K562 (cell line): ENCODE measurements around the gene SHE. TPM values are rescaled to one million over a fixed set of nuclear protein-coding genes. Genes with fewer than 3 reads are reported as not detected.

ENCODE experiments used
- DACH1 ChIP-seq: fragments of 450-650 bp; IDR thresholded peaks from 2 replicates; pipeline ENCODE4 v1.6.1; 2018; ENCODE audit not compliant: partially characterized antibody
- EWSR1 ChIP-seq: fragments of 450-650 bp; IDR thresholded peaks from 2 replicates; pipeline ENCODE4 v1.6.1; 2018; ENCODE audit warnings: borderline replicate concordance, mild to moderate bottlenecking, low read depth, moderate library complexity; ENCODE audit not compliant: partially characterized antibody
- HDAC2 ChIP-seq: fragments of 450-650 bp; IDR thresholded peaks from 2 replicates; pipeline ENCODE4 v1.6.1; 2016; ENCODE audit warnings: mild to moderate bottlenecking
- MAFK ChIP-seq: IDR thresholded peaks from 2 replicates; pipeline ENCODE4 v1.6.1; 2011; ENCODE audit warnings: low read length, improper control_type of control experiment
- MYC ChIP-seq, 2 experiments: fragments of 250-450 bp in 1 of 2; sonication (Bioruptor Pico) in 1 of 2; IDR thresholded peaks; 2 replicates each; pipeline versions ENCODE4 v1.5.1 to v1.6.1; 2012 to 2021; ENCODE audit warnings: low read depth in 2 of 2, borderline replicate concordance in 1 of 2, improper control_type of control experiment in 1 of 2, low read length in 1 of 2, mild to moderate bottlenecking in 1 of 2, moderate library complexity in 1 of 2
- NEUROD1 ChIP-seq: fragments of 150-350 bp; IDR thresholded peaks from 2 replicates; pipeline ENCODE4 v1.6.1; 2014; ENCODE audit warnings: borderline replicate concordance, low read length, low read depth; ENCODE audit not compliant: partially characterized antibody
- NFIC ChIP-seq: fragments of 450-650 bp; IDR thresholded peaks from 2 replicates; pipeline ENCODE4 v1.6.1; 2017; ENCODE audit warnings: mild to moderate bottlenecking, inconsistent platforms
- NFYB ChIP-seq: IDR thresholded peaks from 2 replicates; pipeline ENCODE4 v1.6.1; 2011; ENCODE audit warnings: mild to moderate bottlenecking, moderate library complexity; ENCODE audit not compliant: insufficient read length; ENCODE audit errors: extremely low read depth
- NR2C2 ChIP-seq, 2 experiments: fragments of 200-800 bp in 1 of 2; sonication (Bioruptor generic) in 1 of 2; sonication (generic) in 1 of 2; formaldehyde crosslinking in 1 of 2; IDR thresholded peaks; 2 replicates each; pipeline versions ENCODE4 v1.6.1 to v1.8.0; 2016 to 2022; ENCODE audit warnings: mild to moderate bottlenecking in 1 of 2, missing compliant biosample characterization in 1 of 2, missing genetic modification characterization in 1 of 2, missing genetic modification reagents in 1 of 2
- PYGO2 ChIP-seq: fragments of 450-650 bp; IDR thresholded peaks from 2 replicates; pipeline ENCODE4 v1.6.1; 2016; ENCODE audit warnings: mild to moderate bottlenecking, missing genetic modification characterization, moderate library complexity, missing compliant biosample characterization
- RFX1 ChIP-seq: fragments of 450-650 bp; IDR thresholded peaks from 2 replicates; pipeline ENCODE4 v1.6.1; 2016; ENCODE audit warnings: mild to moderate bottlenecking, moderate library complexity
- STAG1 ChIP-seq: sonication (generic); formaldehyde crosslinking; IDR thresholded peaks from 2 replicates; pipeline ENCODE4 v1.5.0; 2020; ENCODE audit warnings: missing genetic modification reagents, borderline replicate concordance
- ZNF324 ChIP-seq: fragments of 250-450 bp; sonication (Bioruptor Pico); IDR thresholded peaks from 2 replicates; pipeline ENCODE4 v1.4.0; 2020; ENCODE audit warnings: mild to moderate bottlenecking
- polyA plus RNA-seq, 8 experiments: library from polyadenylated mRNA; depleted of rRNA in 4 of 8; stranded (reverse) in 5 of 8; unstranded in 3 of 8; fragments of >200 nt; fragmentation: Nextera tagmentation in 2 of 8; fragmentation: Illumina TruSeq in 1 of 8; extraction: Ambion mirVana in 2 of 8; extraction: Trizol in 1 of 8; gene quantifications; 2 replicates each; pipeline versions ENCODE4 v1.2.1 to v1.2.3, GENCODE V29; 2011 to 2014; ENCODE audit warnings: inconsistent platforms in 1 of 8, missing spikeins in 1 of 8
- total RNA-seq, 7 experiments: library from RNA; depleted of rRNA in 6 of 7; stranded (reverse); fragments of >200 nt in 6 of 7; fragmentation: Illumina TruSeq in 2 of 7; extraction: Trizol in 2 of 7; gene quantifications; 2 replicates each; pipeline versions ENCODE4 v1.2.1 to v1.2.3, GENCODE V29; 2011 to 2021; ENCODE audit warnings: low replicate concordance in 1 of 7
- TF ChIP-seq, protein P1 (sequence below): fragments of 450-650 bp; formaldehyde crosslinking; IDR thresholded peaks from 2 replicates; pipeline ENCODE4 v1.4.0; 2020; ENCODE audit warnings: mild to moderate bottlenecking, moderate library complexity
- TF ChIP-seq, protein P2 (sequence below): sonication (generic); formaldehyde crosslinking; IDR thresholded peaks from 2 replicates; pipeline ENCODE4 v1.8.1; 2022; ENCODE audit warnings: missing genetic modification reagents
- TF ChIP-seq, protein P3 (sequence below): fragments of 250-450 bp; sonication (Bioruptor Pico); IDR thresholded peaks from 2 replicates; pipeline ENCODE4 v1.4.0; 2020
- TF ChIP-seq, protein P4 (sequence below): fragments of 450-650 bp; IDR thresholded peaks from 2 replicates; pipeline ENCODE4 v1.6.1; 2017; ENCODE audit warnings: antibody characterized with exemption, mild to moderate bottlenecking
- TF ChIP-seq, protein P5 (sequence below): IDR thresholded peaks from 2 replicates; pipeline ENCODE4 v1.6.1; 2011; ENCODE audit not compliant: insufficient read length; ENCODE audit errors: extremely low read depth

Gene SHE
- total and polyA plus RNA-seq, 9 of the 15 experiments (the other 6 are each of a cell fraction or from before 2014, with no cell fraction given): 0.01 to 0.05 TPM; not detected in 7

DNA sequence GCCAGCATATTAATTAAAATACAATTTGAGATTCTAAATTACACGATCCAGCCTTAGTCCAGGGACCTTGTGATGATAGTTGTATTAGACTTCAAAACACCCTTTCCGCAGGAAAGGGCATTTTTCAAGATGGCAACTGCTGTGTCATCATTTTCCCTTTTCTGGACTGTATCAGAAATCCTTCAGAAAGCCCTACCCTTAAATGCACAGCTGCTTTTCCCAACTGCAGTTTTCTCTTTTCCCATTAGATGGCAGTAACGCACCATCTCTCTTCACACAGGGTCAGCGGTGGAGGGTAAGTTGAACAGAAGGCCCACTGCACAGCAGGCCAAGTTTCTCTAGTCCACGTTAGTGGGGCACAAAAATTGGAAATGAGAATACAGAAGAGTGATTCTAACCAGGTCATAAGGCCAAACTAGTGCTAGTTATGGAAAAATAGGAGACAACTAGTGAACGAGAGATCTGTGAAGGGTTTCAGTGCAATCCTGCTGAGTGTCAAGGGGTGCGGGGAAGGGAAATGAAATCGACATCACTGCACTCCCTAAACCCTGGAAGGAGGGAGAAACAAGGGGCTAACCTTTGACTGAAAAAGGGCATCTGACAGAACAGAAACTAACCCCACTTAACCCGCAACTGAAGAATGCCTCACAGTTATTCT is 22.3 kb downstream of the SHE start (continued):
- TF ChIP-seq, protein P1, sequence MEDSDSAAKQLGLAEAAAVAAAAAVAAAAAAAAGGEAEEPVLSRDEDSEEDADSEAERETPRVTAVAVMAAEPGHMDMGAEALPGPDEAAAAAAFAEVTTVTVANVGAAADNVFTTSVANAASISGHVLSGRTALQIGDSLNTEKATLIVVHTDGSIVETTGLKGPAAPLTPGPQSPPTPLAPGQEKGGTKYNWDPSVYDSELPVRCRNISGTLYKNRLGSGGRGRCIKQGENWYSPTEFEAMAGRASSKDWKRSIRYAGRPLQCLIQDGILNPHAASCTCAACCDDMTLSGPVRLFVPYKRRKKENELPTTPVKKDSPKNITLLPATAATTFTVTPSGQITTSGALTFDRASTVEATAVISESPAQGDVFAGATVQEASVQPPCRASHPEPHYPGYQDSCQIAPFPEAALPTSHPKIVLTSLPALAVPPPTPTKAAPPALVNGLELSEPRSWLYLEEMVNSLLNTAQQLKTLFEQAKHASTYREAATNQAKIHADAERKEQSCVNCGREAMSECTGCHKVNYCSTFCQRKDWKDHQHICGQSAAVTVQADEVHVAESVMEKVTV (CRISPR knock-in tag): peak; percentile 97
- TF ChIP-seq EWSR1 (no peak), DACH1 (peak; percentile 13), MAFK (peak; percentile 99), STAG1 (CRISPR knock-in tag) (peak; percentile 42; the same call in 1 of the 2 replicates), ZNF324 (CRISPR knock-in tag) (no peak), RFX1 (no peak), NEUROD1 (no peak), NFYB (no peak), MYC (IDR thresholded peaks at IDR 0.05; ENCODE audit: low read depth, low read length) (0 out of 2 replicates have a peak, but pooled peaks have one; percentile 17), MYC (CRISPR knock-in tag; IDR thresholded peaks at IDR 0.05; ENCODE audit: borderline replicate concordance, low read depth) (no peak), NFIC (peak; percentile 20; the same call in 1 of the 2 replicates), NR2C2 (CRISPR knock-in tag; IDR thresholded peaks at IDR 0.05) (no peak), NR2C2 (tag; IDR thresholded peaks at IDR 0.05) (no peak), PYGO2 (no peak), HDAC2 (no peak)
- TF ChIP-seq, protein P2, sequence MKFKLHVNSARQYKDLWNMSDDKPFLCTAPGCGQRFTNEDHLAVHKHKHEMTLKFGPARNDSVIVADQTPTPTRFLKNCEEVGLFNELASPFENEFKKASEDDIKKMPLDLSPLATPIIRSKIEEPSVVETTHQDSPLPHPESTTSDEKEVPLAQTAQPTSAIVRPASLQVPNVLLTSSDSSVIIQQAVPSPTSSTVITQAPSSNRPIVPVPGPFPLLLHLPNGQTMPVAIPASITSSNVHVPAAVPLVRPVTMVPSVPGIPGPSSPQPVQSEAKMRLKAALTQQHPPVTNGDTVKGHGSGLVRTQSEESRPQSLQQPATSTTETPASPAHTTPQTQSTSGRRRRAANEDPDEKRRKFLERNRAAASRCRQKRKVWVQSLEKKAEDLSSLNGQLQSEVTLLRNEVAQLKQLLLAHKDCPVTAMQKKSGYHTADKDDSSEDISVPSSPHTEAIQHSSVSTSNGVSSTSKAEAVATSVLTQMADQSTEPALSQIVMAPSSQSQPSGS (CRISPR knock-in tag): no peak
- TF ChIP-seq, protein P3, sequence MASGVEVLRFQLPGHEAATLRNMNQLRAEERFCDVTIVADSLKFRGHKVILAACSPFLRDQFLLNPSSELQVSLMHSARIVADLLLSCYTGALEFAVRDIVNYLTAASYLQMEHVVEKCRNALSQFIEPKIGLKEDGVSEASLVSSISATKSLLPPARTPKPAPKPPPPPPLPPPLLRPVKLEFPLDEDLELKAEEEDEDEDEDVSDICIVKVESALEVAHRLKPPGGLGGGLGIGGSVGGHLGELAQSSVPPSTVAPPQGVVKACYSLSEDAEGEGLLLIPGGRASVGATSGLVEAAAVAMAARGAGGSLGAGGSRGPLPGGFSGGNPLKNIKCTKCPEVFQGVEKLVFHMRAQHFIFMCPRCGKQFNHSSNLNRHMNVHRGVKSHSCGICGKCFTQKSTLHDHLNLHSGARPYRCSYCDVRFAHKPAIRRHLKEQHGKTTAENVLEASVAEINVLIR (CRISPR knock-in tag): no peak
- TF ChIP-seq, protein P4, sequence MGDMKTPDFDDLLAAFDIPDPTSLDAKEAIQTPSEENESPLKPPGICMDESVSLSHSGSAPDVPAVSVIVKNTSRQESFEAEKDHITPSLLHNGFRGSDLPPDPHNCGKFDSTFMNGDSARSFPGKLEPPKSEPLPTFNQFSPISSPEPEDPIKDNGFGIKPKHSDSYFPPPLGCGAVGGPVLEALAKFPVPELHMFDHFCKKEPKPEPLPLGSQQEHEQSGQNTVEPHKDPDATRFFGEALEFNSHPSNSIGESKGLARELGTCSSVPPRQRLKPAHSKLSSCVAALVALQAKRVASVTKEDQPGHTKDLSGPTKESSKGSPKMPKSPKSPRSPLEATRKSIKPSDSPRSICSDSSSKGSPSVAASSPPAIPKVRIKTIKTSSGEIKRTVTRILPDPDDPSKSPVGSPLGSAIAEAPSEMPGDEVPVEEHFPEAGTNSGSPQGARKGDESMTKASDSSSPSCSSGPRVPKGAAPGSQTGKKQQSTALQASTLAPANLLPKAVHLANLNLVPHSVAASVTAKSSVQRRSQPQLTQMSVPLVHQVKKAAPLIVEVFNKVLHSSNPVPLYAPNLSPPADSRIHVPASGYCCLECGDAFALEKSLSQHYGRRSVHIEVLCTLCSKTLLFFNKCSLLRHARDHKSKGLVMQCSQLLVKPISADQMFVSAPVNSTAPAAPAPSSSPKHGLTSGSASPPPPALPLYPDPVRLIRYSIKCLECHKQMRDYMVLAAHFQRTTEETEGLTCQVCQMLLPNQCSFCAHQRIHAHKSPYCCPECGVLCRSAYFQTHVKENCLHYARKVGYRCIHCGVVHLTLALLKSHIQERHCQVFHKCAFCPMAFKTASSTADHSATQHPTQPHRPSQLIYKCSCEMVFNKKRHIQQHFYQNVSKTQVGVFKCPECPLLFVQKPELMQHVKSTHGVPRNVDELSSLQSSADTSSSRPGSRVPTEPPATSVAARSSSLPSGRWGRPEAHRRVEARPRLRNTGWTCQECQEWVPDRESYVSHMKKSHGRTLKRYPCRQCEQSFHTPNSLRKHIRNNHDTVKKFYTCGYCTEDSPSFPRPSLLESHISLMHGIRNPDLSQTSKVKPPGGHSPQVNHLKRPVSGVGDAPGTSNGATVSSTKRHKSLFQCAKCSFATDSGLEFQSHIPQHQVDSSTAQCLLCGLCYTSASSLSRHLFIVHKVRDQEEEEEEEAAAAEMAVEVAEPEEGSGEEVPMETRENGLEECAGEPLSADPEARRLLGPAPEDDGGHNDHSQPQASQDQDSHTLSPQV: peak; percentile 60; the same call in 1 of the 2 replicates
- TF ChIP-seq, protein P5, sequence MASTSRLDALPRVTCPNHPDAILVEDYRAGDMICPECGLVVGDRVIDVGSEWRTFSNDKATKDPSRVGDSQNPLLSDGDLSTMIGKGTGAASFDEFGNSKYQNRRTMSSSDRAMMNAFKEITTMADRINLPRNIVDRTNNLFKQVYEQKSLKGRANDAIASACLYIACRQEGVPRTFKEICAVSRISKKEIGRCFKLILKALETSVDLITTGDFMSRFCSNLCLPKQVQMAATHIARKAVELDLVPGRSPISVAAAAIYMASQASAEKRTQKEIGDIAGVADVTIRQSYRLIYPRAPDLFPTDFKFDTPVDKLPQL: no peak
